HG03045 (cell line): ENCODE data around the gene PRORP.
"Not testable (repeated sequence)": the region's sequence is repeated elsewhere in the genome, so short reads cannot be mapped to it uniquely, and the experiment has no call there.

Experiments
- ATAC-seq: cut with Tn5 transposase; IDR thresholded peaks from one replicate; pipeline ENCODE4 v1.9.1; 2021; ENCODE audit warnings: mild to moderate bottlenecking, moderate library complexity; ENCODE audit not compliant: unreplicated experiment

Gene PRORP

DNA sequence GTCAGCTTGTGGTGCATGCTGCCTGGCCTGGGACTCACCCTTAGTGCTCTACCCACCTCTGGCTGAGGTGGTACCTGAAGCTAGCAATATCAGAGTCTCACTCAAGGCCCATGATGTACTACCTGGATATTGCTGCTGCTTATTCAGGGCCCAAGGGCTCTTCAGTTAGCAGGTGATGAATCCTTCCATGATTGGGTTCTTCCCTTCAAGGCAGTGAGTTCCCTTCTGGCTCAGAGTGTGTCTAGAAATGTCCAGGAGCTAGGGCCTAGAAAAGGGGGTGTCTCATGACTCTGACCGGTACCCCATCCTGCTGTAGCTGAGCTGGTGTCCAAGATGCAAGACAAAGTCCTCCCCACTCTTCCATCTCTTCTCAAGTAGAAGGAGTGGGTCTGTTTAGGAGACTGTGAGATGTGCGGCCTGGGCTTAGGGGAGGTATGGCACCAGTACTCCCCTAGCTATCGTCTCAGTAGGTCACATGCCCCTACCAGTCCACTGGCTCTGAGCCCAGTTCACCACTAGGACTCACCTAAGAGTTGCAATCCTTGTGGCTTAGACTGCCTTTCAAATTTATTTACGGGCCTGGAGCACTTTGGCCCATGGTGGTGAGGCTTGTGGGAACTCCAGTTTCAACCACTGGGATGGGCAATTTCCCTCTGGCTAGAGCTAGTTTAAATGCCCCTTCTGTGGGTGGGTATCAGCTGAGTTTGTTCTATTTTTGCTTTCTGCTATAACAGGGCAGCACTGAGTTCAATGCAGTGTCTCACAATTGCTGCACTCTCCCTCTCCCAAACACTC is 12.2 kb downstream of the PRORP start:
- no peak for ATAC-seq

DNA sequence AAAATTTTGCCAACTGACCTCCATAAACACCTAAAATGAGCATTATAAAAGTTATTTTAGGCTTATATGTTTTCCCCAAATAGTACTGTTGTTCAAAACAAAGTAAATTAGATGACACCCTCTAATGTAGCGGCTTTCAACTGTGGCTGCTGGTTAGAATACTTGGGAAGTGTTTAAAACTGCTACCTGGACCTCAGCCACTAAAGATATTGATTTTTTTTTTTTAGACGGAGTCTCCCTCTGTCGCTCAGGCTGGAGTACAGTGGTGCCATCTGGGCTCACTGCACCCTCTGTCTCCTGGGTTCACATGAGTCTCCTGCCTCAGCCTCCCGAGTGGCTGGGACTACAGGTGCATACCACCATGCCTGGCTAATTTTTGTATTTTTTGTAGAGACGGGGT is 16.2 kb downstream of the PRORP start:
- no peak for ATAC-seq

DNA sequence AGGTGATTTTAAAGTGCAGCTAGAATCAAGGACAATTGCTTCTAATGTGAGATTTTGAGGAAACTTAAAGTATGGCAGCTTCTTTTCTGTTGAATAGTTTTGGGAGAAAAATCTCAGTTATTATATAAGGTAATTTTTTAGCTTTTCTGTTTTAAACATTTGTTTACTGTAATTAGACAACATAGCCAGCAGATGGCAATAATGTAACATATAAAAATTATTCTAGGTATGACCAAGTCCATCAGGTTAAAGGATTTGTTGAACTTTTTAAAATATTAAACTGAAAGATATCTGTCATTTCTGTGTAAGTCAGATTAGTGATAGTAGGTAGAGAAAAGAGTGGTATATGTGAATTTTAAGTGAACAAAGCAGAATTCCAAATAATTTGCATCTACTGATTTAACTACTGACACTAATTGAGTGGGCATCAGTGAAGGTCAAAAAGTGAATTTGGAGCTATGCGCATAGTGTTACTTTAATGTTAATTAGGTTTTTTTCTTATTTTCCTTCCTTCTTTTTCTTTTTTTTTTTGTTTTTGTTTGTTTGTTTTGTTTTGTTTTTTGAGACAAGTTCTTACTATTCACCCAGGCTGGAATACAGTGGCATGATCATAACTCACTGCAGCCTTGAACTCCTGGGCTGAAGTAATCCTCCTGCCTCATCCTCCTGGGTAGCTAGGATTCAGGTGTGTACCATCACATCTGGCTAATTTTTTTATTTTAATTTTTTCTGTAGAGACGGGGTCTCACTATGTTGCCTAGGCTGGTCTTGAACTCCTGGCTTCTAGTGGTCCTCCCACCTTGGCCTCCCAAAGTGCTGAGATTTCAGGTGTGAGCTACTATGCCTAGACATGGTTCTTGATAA is 18.6 kb downstream of the PRORP start:
- no peak for ATAC-seq

DNA sequence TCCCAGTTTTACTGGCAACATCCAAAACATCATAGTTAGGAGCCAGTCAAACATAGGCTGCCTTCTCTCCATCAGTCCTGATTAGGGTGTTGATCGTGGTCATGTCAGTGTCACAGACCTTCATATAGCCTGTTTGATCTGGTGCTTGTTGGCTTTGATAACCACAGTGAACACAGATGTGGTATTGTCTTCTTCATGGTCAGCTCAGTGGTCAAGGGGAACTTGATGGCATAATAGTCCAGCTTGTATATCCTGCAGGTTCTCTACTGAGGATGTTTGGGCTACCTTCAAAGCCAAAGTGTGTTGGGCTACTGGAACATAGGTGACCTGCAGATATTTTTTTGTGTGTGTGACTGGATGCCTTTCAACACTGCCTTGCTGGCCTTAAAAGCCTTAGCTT is 21.7 kb downstream of the PRORP start:
- ATAC-seq, result no peak

DNA sequence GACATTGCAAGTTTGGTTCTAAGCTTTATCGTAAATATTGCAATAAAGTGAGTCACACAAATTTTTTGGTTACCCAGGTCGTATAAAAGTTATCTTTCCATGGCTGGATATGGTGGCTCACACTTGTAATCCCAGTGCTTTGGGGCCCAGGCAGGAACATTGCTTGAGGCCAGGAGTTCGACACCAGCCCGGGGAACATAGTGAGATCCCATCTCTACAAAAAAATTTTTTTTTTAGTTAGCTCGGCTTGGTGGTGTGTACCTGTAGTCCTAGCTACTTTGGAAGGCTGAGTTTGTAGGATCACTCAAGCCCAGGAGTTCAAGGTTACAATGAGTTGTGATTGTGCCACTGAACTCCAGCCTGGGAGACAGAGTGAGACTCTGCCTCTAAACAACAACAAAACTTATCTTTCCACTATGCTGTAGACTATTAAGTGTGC is 24.4 kb downstream of the PRORP start:
- no peak for ATAC-seq

DNA sequence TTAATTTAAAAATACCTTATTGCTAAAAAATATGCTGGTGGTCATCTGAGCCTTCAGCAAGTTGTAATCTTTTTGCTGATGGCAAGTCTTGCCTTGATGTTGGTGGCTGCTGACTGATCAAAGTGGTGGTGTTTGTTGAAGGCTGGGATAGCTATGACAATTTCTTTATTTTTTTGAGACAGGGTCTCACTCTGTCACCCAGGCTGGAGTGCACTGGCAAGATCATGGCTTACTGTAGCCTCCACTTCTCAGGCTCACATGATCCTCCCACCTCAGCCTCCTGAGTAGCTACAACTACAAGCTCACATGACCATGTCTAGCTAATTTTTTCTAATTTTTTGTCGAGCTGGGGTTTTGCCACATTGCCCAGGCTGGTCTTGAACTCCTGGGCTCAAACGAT is 24.8 kb downstream of the PRORP start:
- ATAC-seq, result no peak

DNA sequence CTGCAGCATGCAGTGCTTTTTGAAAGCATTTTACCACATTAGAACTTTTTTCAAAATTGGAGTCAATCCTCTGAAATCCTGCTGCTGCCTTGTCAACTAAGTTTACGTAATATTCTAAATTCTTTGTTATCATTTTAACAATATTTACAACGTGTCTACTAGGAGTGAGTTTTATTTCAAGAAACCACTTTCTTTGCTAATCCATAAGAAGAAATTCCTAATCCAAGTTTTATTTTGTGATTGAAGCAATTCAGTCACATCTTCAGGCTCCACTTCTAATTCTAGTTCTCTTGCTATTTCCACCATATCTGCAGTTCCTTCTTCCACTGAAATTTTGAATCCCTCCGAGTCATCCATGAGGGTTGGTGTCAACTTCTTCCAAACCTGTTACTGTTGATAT is 25.4 kb downstream of the PRORP start:
- no peak for ATAC-seq

DNA sequence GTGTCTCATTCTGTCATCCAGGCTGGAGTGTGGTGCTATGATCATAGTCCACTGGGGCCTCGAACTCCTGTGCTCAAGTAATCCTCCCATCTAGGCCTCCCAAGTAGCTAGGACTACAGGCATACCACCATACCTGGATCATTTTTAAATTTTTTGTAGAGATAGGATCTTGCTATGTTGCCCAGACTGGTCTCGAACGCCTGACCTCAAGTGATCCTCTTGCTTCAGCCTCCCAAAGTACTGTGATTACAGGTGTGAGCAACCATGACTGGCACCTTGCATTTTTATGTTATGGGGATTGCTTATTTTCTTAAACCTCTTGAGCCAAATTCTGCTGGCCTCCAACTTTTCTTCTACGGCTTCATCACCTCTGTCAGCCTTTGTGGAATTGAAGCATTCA is 26.9 kb downstream of the PRORP start:
- ATAC-seq, result no peak

DNA sequence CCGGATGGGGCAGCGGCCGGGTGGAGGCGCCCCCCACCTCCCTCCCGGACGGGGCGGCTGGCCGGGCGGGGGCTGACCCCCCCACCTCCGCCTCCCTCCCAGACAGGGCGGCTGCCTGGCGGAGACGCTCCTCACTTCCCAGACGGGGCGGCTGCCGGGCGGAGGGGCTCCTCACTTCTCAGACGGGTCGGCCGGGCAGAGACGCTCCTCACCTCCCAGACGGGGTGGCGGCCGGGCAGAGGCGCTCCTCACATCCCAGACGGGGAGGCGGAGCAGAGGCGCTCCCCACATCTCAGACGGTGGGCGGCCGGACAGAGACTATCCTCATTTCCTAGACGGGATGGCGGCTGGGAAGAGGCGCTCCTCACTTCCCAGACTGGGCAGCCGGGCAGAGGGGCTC is 30.2 kb downstream of the PRORP start:
- ATAC-seq, result not testable (repeated sequence)

DNA sequence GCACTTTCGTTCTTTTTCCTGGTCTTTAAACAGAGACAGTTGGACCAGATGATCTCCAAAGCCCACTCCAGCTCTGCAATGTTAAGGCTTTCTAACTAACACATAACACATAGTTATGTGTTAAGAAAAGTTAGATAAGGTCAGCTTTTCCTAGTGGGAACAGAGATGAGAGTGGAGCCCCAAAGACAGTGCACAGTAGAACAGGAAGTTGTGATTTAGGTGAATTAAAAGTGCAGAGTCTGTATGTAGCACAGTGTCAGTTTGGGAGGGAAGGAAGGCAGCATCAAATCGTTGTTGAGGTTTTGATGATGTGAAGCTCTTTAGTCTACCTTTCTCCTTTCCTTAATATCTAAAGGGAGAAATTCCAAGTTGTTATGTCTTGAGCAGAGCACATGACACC is 31.7 kb downstream of the PRORP start:
- ATAC-seq, result no peak

DNA sequence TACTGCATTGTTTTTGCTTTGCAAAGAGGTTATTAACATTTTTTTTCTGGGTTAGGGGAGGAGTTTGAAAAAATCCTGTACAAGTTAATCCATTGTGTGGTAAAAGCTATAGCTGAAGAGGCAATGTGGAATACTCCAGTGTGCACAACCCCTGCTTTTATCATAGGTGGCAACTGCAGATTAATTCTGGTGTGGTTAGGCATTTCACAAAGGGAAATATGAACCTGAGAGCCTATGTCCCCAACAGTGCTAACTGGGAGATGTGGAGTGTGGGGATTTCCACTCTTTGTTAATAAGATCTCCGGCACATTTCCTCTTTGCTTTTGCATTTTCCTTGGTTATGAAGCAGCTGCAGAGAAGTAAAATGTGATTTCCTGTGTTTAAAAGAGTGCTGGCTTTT is 33.6 kb downstream of the PRORP start:
- ATAC-seq, result no peak

DNA sequence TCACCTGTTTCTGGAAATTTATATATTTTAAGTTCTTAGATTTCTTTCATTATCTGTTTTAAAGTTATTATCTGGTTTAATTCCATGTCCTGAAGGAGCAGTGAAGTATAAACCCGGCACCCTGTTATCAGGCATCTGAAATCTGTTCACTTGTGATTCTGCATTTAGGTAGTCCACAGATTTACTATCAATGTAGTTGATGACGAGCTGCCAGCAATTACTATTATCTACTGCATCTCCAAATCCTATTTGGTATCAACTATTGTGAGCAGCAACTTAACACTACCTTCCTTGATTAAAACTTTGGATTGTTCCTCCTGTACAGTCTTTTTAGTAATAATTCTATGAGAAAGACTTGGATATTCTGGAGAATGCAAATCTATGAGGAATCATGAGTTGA is 36.1 kb downstream of the PRORP start:
- ATAC-seq, result no peak

DNA sequence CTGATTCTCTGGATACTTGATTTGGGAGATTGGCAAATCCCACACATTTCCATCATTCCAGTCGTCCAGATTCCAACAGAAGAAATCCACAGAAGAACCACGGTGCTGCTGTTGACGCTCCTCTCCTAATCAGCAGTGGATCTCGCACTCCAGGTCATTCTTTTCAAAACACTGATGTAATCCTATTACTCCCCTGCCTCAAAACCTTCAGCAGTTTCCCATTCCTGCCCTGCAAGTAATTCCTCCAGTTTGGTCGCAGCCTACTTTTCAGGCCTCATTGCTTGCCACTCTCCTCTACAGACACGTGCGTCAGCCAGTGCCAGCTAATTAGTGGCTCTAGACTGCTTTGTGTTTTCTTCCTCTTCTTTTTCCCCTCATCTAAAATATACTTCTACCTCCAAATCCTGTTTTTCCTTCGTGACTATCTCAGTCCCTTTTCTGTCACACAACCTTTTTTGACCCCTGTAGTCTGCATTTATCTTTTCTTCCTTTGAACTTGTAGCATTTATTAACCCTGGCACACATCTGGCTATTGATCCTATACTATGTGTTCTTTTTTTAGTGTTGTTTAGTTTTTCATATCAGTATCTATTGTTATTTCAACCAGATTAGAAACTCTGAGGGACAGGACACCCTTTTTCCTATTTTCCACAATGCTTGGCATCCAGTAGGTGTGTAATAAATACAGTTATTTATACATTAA is 36.8 kb downstream of the PRORP start:
- ATAC-seq, result no peak

DNA sequence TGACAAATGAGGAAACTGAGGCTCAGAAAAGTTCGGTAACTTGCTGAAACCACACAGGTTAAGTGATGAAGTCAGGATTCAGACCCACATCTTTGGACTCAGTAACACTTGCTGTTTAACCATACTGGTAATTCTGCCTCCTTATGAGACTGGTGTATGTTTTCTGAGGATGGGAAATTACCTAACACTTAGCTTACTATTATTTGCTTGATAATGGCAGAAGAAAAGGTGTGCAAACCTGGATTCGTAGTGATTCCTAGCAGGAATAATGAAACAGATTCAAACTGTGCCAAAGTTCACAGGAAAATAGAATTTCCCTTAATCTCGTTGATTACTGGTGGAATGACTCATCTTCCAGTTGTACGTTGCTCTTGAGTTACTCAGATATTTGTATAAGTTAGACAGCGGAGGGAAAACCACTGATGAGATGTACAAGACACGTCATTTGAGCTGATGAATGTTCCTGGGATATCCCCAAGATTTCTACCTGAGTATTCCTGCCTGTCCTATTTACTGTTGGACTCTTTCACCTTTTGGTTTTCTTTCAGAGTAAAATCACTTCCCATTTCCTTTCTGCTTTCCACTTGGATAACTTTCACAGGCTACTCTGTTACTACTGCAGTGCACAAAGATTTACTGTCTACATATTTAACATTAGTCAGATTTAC is 37.5 kb downstream of the PRORP start:
- ATAC-seq, result no peak

DNA sequence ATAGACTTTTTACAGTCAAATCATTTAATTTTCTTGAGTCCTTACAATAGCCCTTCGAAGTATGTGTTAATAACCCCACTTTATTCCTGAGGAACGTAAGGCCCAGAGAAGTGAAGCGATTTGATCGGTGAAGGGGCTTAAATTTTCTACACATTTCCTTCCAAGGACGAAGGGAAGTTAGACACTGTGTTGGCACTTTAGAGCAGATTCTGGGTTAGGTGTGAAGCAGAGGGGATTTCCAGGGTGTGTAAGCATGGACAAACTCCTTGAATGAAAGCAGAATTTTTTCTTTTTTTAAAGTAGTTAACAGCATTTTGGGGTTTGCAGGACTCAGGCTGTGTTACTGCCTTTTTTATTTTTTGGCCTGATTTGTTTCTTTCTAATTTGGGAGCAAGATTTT is 38.9 kb downstream of the PRORP start:
- no peak for ATAC-seq

DNA sequence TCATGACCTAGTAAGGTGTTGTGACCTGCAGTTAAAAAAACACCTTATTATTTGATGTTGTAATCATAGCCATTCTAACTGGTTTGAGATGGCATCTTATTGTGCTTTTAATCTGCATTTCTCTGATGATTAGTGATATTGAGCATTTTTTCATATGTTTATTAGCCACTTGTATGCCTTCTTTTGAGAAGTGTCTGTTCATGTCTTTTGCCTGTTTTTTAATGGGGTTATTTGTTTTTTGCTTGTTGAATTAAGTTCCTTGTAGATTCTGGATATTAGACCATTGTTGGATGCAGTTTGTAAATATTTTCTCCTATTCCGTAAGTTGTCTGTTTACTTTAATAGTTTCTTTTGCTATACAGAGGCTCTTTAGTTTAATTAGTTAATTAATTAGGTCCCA is 41.0 kb downstream of the PRORP start:
- ATAC-seq, result no peak

DNA sequence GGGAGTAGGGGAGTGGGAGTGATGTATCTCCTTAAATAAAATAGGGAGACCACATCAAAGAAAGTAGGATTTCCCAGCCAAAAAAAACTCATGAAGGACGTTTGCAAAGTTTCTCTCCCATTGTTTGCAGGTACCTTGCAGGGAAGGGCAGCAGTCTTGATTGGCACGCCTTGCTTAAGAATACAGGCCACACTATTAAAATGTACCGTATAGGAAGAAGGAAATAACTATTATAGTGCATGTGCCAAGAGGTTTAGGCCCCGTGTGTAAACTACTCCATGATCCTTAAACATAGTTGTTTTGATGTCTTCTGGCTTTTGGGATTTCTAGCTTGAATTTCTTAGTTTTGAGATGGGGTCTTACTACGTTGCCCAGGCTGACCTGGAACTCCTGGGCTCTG is 42.5 kb downstream of the PRORP start:
- no peak for ATAC-seq

DNA sequence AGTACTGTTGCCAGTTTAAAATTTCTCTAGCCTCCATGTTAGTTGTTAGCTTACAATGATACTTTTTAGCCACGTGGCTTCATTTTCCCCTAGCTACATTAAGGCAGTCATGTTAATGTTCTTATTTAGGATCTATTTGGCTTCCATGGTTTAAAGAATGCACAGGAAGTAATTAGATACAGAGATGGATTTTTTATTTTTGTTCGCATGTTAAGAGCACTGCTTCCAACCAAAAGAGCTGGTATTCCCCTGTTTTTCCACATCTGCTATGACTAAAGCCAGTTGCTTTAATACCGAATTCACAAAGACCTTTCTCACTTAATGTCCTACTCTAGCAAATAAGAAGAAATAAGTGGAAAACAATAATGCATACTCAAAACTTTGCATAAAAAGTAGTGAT is 45.1 kb downstream of the PRORP start:
- no peak for ATAC-seq
